Keratinocyte (primary cell): ENCODE data around the gene LUZP1. TPM values are rescaled to one million over a fixed set of nuclear protein-coding genes. Genes with fewer than 3 reads are reported as not detected.

Experiments
- DNase-seq: peaks from one replicate; pipeline ENCODE4 v3.0.0-alpha.2; 2011; ENCODE audit warnings: low read depth, missing footprints, low spot score
- FAIRE-seq: peaks from 2 replicates; lab custom pipeline; 2011; peaks lifted over from hg19 to GRCh38; lab: Jason Lieb, UNC
- H2AFZ ChIP-seq: 2 replicates; pipeline ENCODE4 v1.6.0; 2012; ENCODE audit warnings: low read length, control low read depth, inconsistent platforms; ENCODE audit not compliant: control insufficient read depth
- H3K27ac ChIP-seq: 2 replicates; pipeline ENCODE4 v1.5.1; 2011; ENCODE audit warnings: low read length; ENCODE audit not compliant: control insufficient read depth, insufficient read depth
- H3K27me3 ChIP-seq: 3 replicates; pipeline ENCODE4 v1.6.0; 2011; ENCODE audit warnings: low read length; ENCODE audit not compliant: control insufficient read depth, insufficient read depth; ENCODE audit errors: extremely low read depth
- H3K36me3 ChIP-seq, 2 experiments: 2 replicates in 1 of 2; 3 replicates in 1 of 2; pipeline ENCODE4 v1.5.1; 2011; ENCODE audit warnings: low read length in 2 of 2, mild to moderate bottlenecking in 1 of 2; ENCODE audit not compliant: control insufficient read depth in 2 of 2, insufficient read depth in 2 of 2; ENCODE audit errors: extremely low read depth in 1 of 2
- H3K4me1 ChIP-seq: 3 replicates; pipeline ENCODE4 v1.5.1; 2011; ENCODE audit warnings: low read length; ENCODE audit not compliant: control insufficient read depth, insufficient read depth; ENCODE audit errors: extremely low read depth
- H3K4me2 ChIP-seq: 3 replicates; pipeline ENCODE4 v1.6.0; 2011; ENCODE audit warnings: low read depth, low read length; ENCODE audit not compliant: control insufficient read depth, insufficient read depth; ENCODE audit errors: extremely low read depth
- H3K4me3 ChIP-seq, 3 experiments: fragments of 200-600 bp in 1 of 3; sonication (generic) in 1 of 3; 2 replicates in 2 of 3; 3 replicates in 1 of 3; pipeline ENCODE4 v1.5.1; 2011 to 2016; ENCODE audit warnings: low read length in 3 of 3, mild to moderate bottlenecking in 3 of 3, control low read depth in 2 of 3, inconsistent platforms in 1 of 3, low read depth in 1 of 3, mixed read lengths in 1 of 3, mixed run types in 1 of 3, moderate library complexity in 1 of 3; ENCODE audit not compliant: control insufficient read depth in 2 of 3, insufficient read depth in 2 of 3; ENCODE audit errors: extremely low read depth in 1 of 3
- H3K79me2 ChIP-seq: 2 replicates; pipeline ENCODE4 v1.6.0; 2012; ENCODE audit warnings: low read length; ENCODE audit not compliant: control insufficient read depth, insufficient read depth
- H3K9ac ChIP-seq: 3 replicates; pipeline ENCODE4 v1.6.0; 2011; ENCODE audit warnings: low read length; ENCODE audit not compliant: control insufficient read depth, insufficient read depth; ENCODE audit errors: extremely low read depth
- H3K9me1 ChIP-seq: 3 replicates; pipeline ENCODE4 v1.6.0; 2011; ENCODE audit warnings: low read length; ENCODE audit not compliant: control insufficient read depth, insufficient read depth; ENCODE audit errors: extremely low read depth
- H3K9me3 ChIP-seq: 2 replicates; pipeline ENCODE4 v1.5.1; 2012; ENCODE audit warnings: low read depth, low read length; ENCODE audit not compliant: control insufficient read depth
- H4K20me1 ChIP-seq: 3 replicates; pipeline ENCODE4 v1.6.0; 2011; ENCODE audit warnings: low read length; ENCODE audit not compliant: control insufficient read depth, insufficient read depth; ENCODE audit errors: extremely low read depth
- EZH2 ChIP-seq: IDR thresholded peaks from one replicate; pipeline ENCODE4 v1.6.1; 2012; ENCODE audit warnings: inconsistent platforms, mild to moderate bottlenecking, low read length, moderate library complexity
- dilution Hi-C: fragments of 300-500 bp; cut with MboI; formaldehyde crosslinking; loops from one replicate; pipeline ENCODE4 v1.7.0; 2020; ENCODE audit warnings: low sequenced_read_pairs; ENCODE audit not compliant: extremely low pct_ligation_motif_present
- polyA plus RNA-seq, 5 experiments: library from polyadenylated mRNA; depleted of rRNA in 3 of 5; stranded (reverse) in 3 of 5; stranded (forward) in 1 of 5; unstranded in 1 of 5; fragments of >200 nt; gene quantifications; 1 replicate in 1 of 5; 2 replicates in 3 of 5; 3 replicates in 1 of 5; pipeline versions ENCODE4 v1.2.1 to v1.2.3, GENCODE V29; 2011 to 2012; ENCODE audit warnings: missing spikeins in 2 of 5, low read depth in 1 of 5, low replicate concordance in 1 of 5
- TF ChIP-seq, protein P1 (sequence below), 3 experiments: IDR thresholded peaks in 1 of 3; conservative IDR thresholded peaks in 1 of 3; optimal IDR thresholded peaks in 1 of 3; 2 replicates in 2 of 3; 3 replicates in 1 of 3; pipeline versions ENCODE3 to v1.5.1; 2011; ENCODE audit warnings: low read length in 3 of 3, mild to moderate bottlenecking in 3 of 3, moderate library complexity in 2 of 3, control low read depth in 1 of 3, inconsistent platforms in 1 of 3; ENCODE audit not compliant: insufficient read depth in 2 of 3; ENCODE audit errors: extremely low read depth in 1 of 3

LUZP1 gene
- polyA plus RNA-seq, 1 donor (not counting 4 experiments of a cell fraction or from before 2014, with no cell fraction given): 52.5 TPM

DNA sequence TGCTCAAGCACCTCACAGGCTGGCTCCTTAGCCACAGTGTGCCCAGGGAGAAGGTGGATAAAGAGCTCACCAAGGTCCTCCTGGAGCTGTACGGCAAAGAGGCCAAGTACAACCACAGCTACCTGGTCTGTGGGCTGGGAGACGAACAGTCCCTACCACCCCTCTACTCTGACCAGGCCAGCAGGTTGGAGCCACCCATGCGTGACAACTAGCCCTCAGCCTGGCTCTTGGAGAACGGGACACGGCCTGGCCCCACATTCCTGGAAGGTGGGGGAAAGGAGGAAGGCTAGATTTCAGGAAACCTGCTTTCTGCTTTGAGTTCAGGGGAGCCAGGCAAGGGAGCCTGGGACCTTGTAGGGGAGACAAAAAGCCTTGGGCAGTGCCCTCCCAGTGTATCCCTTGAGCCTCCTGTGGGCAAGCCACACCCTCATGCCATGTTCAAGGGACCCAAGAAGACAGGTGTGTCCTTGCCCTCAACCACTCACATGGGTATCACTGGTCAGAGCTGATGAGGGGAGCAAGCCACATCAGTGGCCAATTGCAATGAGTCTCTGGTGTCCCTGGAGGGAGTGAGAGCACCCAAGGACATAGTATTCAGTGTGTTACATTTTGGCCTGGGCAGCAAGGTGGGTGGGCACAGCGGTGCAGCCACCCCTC, 27.6 kb downstream of the LUZP1 start:
- H3K4me2 ChIP-seq: no peak overlapping the region
- dilution Hi-C loops: no loop called here
- H3K27me3 ChIP-seq: no peaks in the 10 kb centered on the region
- H3K4me3 ChIP-seq: no peak overlapping the region
- H3K4me1 ChIP-seq: no peaks in the 10 kb centered on the region
- no peak for FAIRE-seq
- no peak overlapping the region for H2AFZ ChIP-seq
- peaks cover 1 to 4% of the 10 kb centered on the region in 2 experiments for H3K36me3 ChIP-seq
- TF ChIP-seq, protein P1, sequence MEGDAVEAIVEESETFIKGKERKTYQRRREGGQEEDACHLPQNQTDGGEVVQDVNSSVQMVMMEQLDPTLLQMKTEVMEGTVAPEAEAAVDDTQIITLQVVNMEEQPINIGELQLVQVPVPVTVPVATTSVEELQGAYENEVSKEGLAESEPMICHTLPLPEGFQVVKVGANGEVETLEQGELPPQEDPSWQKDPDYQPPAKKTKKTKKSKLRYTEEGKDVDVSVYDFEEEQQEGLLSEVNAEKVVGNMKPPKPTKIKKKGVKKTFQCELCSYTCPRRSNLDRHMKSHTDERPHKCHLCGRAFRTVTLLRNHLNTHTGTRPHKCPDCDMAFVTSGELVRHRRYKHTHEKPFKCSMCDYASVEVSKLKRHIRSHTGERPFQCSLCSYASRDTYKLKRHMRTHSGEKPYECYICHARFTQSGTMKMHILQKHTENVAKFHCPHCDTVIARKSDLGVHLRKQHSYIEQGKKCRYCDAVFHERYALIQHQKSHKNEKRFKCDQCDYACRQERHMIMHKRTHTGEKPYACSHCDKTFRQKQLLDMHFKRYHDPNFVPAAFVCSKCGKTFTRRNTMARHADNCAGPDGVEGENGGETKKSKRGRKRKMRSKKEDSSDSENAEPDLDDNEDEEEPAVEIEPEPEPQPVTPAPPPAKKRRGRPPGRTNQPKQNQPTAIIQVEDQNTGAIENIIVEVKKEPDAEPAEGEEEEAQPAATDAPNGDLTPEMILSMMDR (optimal IDR thresholded peaks at IDR 0.05 in 1 of 3, IDR thresholded peaks at IDR 0.05 in 1 of 3, conservative IDR thresholded peaks at IDR 0.05 in 1 of 3; ENCODE audit: extremely low read depth in 1 of 3, insufficient read depth in 2 of 3, low read length in 3 of 3): no peak
- TF ChIP-seq EZH2: no peak
- H3K9ac ChIP-seq: no peak overlapping the region
- peaks cover 8% of the 10 kb centered on the region for H4K20me1 ChIP-seq
- peaks cover 4% of the 10 kb centered on the region for H3K9me1 ChIP-seq
- H3K9me3 ChIP-seq: no peaks in the 10 kb centered on the region
- peaks cover 98% of the 10 kb centered on the region for H3K79me2 ChIP-seq
- no peak overlapping the region for H3K27ac ChIP-seq
- DNase-seq: no peak

DNA sequence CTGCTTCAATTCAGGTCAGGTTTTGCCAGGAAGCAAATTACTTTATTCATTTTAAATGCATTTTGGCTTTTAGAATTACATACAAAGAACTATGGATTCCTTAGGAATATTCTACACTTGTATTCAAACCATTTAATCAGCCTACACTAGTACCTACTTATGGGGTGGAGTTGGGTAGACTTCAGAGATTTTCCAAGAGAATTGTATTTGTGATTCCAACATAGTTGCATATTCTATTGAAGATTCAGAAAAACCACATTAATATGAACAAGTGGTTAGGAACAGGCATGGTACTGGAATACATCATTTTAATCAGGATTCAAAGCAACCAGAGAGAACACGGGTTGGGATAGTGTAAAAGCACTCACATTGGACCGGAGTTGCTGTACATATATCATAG, 33.4 kb downstream of the LUZP1 start:
- TF ChIP-seq EZH2: no peak
- TF ChIP-seq, protein P1 (optimal IDR thresholded peaks at IDR 0.05 in 1 of 3, IDR thresholded peaks at IDR 0.05 in 1 of 3, conservative IDR thresholded peaks at IDR 0.05 in 1 of 3; ENCODE audit: extremely low read depth in 1 of 3, insufficient read depth in 2 of 3, low read length in 3 of 3): no peak
- Histone ChIP-seq H3K27me3 (no peaks in the 10 kb centered on the region), H3K79me2 (peaks cover 92% of the 10 kb centered on the region), H3K4me2 (no peak overlapping the region), H3K36me3 (no peaks in the 10 kb centered on the region), H3K9me1 (no peaks in the 10 kb centered on the region), H3K4me1 (peaks cover 19% of the 10 kb centered on the region), H4K20me1 (no peaks in the 10 kb centered on the region), H2AFZ (no peak overlapping the region), H3K9me3 (no peaks in the 10 kb centered on the region), H3K27ac (no peak overlapping the region), H3K9ac (no peak overlapping the region), H3K4me3 (no peak overlapping the region)
- dilution Hi-C loops: no loop called here
- DNase-seq: no peak
- no peak for FAIRE-seq
